Measurements from ENCODE around the gene HACE1.
"Not testable (repeated sequence)": the region's sequence is repeated elsewhere in the genome, so short reads cannot be mapped to it uniquely, and the experiment has no call there.

- TF ChIP-seq CTCF (IDR thresholded peaks at IDR 0.05); ZFX (IDR thresholded peaks at IDR 0.05; ENCODE audit: borderline replicate concordance): not testable (repeated sequence)
Measured at GRCh38 chr6:104805335-104805734, 54.4 kb downstream of the HACE1 start.

Data from 22Rv1 (cell line).